PC-9 (cell line): ENCODE results near the gene SLC7A8.

Source experiments
- CTCF ChIP-seq: fragments of 200-600 bp; sonication (generic); conservative IDR thresholded peaks from 2 replicates; pipeline ENCODE4 v1.6.1; 2017; ENCODE audit warnings: mixed run types, antibody characterized with exemption, mild to moderate bottlenecking, moderate library complexity
- EZH2 ChIP-seq: fragments of 200-600 bp; sonication (generic); IDR thresholded peaks from 2 replicates; pipeline ENCODE4 v1.8.0; 2017; ENCODE audit warnings: antibody characterized with exemption, low read depth

GRCh38 chr14:23094666-23095195 lies 88.7 kb downstream of the SLC7A8 start, which contains the start of gene ACIN1:
- TF ChIP-seq CTCF (no peak), EZH2 (no peak)
